Measurements from ENCODE around the gene SMIM36.
"Not testable (repeated sequence)": the region's sequence is repeated elsewhere in the genome, so short reads cannot be mapped to it uniquely, and the experiment has no call there.

The SMIM36 gene

DNA sequence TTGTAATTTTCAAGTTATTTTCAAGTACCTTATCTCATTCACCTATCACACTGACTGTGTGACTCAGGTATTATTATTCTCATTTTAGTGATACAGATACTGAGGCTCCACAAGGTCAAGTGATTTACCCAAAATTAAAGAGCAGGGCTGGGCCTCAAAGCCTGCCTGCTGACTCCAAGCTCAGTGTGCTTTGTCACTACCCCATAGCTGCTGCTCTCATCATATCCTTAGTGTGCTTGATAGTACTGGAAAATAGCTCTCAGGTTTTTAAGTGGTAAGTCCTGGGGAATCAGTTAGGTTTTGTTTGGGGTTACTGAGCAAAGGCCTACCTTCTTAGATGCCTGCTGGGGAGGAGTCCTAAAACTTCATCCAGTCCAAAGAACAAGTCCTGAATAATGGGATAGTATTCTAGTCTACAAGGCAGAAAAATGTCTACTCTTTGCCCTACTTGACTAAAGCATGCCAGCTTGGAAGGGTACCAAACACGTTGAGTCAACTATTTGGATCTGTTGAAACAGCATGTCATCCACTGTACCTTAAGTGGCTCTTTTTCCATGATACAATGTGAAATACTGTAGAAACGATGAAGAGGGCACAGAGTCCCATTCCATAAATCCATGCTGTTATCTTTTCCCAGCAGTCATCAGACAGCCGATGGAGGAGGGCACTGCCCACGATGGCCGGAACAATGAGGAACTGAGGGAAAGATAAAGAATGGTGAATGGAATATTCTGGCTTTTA is 100.4 kb downstream of the SMIM36 start:
- DNase-seq: no peak

DNA sequence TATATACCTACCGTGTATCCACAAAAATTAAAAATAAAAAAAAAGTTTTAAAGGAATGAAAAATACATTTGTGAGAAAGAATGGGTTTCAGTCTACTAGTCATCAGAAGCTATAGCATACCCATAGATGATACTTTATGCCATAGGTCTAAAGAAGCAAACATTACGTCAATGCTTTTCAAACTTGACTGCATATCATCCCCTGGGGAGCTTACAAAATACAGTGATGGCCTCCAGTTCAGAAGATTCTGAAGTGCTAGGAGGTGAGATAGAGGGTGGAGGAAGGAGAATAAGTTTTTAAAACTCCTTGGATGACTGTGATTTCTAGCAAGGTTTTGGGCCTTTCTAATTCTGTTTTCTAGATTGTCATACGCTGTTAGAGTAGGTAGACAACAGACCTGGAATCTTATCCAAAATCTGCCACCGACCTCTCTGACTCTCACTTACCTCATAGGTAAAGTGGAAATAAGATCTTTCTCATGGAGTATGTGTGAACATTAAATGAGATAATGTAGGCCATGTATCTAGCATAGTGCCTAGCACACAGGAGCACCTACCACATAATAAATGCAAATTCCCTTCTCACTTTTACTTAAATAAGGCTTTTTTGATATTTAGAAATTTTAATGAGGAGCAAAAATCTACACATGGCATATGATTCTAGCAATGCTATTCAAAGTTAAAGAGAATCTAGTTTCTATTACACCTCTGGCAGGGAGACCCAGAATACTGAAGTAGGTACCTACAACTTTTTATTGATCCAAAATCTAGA is 102.0 kb downstream of the SMIM36 start:
- no peak for DNase-seq

DNA sequence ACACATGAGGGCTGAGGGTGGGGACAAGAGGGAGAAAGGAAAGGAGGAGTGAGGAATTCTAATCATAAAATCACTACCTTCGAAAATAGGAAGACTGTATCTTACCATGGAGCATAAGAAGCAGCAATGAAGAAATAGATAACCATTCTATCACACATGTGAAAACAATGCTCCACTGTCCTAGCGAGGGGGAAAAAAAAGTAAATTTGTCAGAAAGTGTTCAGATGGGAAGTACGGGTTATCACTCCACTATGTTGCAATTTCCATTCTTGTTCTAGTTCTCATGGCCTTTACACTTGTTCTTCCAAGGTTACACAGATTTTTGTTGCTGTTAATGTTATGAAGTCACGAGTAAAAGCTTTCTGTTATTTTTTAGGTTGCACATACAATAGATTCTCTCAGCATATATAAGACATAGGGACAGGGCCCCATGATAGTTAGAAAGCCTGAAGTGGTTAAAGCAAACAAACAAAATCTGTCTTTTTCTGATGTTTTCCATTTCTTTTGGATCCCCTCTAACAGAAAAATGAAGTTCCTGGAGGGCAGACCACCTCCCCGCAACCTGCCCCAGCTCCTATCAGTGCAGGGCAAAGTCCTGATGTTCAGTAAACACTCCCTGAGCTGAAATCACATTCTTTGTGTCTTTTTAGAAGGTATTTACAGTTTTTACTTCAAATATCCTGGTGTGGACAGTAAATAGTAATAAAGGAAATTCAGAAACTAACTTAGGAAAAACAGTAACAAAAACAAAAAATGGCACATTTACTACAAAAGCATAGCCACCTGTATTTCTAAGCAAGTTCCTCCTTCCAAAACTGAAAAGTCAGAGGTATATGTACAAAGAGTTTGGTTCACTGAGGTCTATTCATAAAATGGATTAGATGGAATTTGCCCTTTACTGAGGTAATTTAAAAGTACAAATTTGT is 103.3 kb downstream of the SMIM36 start:
- DNase-seq: no peak

DNA sequence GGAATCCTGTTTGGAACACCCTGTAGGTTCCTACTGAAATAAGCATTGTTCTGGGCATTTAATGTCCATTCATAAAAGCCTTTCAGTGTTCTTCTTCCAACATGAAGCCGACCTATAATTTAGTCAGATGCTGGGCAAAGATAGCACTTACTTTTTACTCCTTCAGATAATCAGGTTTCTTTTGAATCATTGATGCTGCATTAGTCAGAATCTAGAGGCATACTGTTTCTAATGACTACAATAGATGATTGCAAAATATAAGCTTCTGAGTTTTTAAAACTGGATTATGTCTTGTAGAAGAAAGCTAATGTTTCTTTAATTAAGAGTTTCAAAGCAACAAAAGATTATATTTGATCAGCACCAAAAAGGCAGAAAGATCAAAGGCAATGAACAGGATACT is 105.7 kb downstream of the SMIM36 start:
- DNase-seq: no peak

DNA sequence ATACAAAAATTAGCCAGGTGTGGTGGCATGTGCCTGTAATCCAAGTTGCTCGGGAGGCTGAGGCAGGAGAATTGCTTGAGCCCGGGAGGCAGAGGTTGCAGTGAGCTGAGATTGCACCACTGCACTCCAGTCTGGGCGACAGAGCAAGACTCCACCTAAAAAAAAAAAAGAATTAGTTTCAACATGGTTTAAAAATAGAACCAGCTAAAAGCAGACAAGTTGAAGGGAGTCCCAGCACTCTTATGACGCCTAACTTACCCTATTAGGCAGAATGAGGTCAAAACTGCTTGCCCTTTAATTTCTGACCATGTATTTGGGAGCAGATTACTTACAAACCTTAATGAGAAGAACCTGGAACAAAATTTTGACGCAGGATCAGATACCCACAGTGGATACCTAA is 107.1 kb downstream of the SMIM36 start:
- DNase-seq: not testable (repeated sequence)

DNA sequence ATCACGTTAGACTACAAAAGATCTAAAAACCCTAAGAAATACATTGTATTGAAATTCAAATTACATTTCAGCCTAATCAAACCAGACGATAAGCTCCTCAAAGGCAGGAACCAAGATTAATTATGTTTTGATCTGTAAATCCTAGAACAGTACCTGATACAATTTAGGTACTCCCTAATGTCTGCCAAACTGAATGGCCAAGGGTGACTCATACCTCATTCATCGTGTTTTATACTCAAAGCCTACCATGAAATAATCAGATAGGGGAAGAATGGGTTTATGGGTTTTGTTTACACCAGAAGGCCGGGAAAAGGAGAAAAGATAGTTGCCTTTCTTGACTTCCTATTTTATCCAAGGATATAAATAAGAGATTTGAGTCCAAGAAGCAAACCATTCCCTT is 108.9 kb downstream of the SMIM36 start:
- DNase-seq: no peak

All from hippocampal formation (tissue), 2 donors.